Endothelial cell of umbilical vein (primary cell): ENCODE measurements around the gene NXF1. TPM values are rescaled to one million over a fixed set of nuclear protein-coding genes. Genes with fewer than 3 reads are reported as not detected.

ENCODE experiments used
- BruUV-seq: library from RNA; stranded (reverse); fragments of 400-500 nt; replicated peaks from 2 replicates; lab custom pipeline; 2021; lab: Mats Ljungman, UMichigan
- CTCF ChIA-PET: fragments of 300-600, 350-600 bp; sonication (Branson Sonifier 250); formaldehyde crosslinking; loops from one replicate; lab custom pipeline; 2021; ENCODE audit warnings: antibody characterized with exemption, inconsistent platforms; lab: Charles Lee
- POLR2A ChIA-PET: fragments of 300-600, 350-600 bp; sonication (Branson Sonifier 250); formaldehyde crosslinking; loops from one replicate; lab custom pipeline; 2021; ENCODE audit warnings: antibody characterized with exemption, inconsistent platforms; lab: Charles Lee
- DNase-seq: peaks from one replicate; pipeline ENCODE4 v3.0.0-alpha.2; 2011; ENCODE audit warnings: low read depth, low spot score
- FAIRE-seq: peaks from 2 replicates; lab custom pipeline; 2011; peaks lifted over from hg19 to GRCh38; lab: Jason Lieb, UNC
- H2AFZ ChIP-seq: 2 replicates; pipeline ENCODE4 v1.6.0; 2012; ENCODE audit warnings: low read depth, low read length, control low read depth, inconsistent platforms
- H3K27ac ChIP-seq: 2 replicates; pipeline ENCODE4 v1.5.1; 2011; ENCODE audit warnings: low read depth, mild to moderate bottlenecking, control low read depth, low read length, moderate library complexity; ENCODE audit not compliant: insufficient read depth
- H3K27me3 ChIP-seq, 2 experiments: 2 replicates each; pipeline versions ENCODE4 v1.6.0 to v1.6.1; 2011; ENCODE audit warnings: low read length in 2 of 2, mixed read lengths in 1 of 2; ENCODE audit not compliant: control insufficient read depth in 2 of 2, insufficient read depth in 2 of 2
- H3K36me3 ChIP-seq, 2 experiments: 2 replicates in 1 of 2; 3 replicates in 1 of 2; pipeline ENCODE4 v1.5.1; 2011; ENCODE audit warnings: low read length in 2 of 2, mild to moderate bottlenecking in 1 of 2, moderate library complexity in 1 of 2; ENCODE audit not compliant: control insufficient read depth in 2 of 2, insufficient read depth in 2 of 2; ENCODE audit errors: extremely low read depth in 1 of 2
- H3K4me1 ChIP-seq: 3 replicates; pipeline ENCODE4 v1.5.1; 2011; ENCODE audit warnings: mild to moderate bottlenecking, low read length; ENCODE audit not compliant: control insufficient read depth, insufficient read depth; ENCODE audit errors: extremely low read depth
- H3K4me2 ChIP-seq: 2 replicates; pipeline ENCODE4 v1.6.1; 2011; ENCODE audit warnings: low read length, control low read depth, mixed read lengths; ENCODE audit not compliant: insufficient read depth
- H3K4me3 ChIP-seq, 3 experiments: fragments of 200-600 bp in 1 of 3; sonication (generic), shearing (Covaris generic) in 1 of 3; replicated peaks in 1 of 3; 2 replicates each; pipeline ENCODE4 v1.5.1; 2011 to 2016; ENCODE audit warnings: control low read depth in 3 of 3, low read length in 3 of 3, mild to moderate bottlenecking in 2 of 3, inconsistent platforms in 1 of 3, low read depth in 1 of 3, moderate library complexity in 1 of 3; ENCODE audit not compliant: insufficient read depth in 1 of 3
- H3K79me2 ChIP-seq: 2 replicates; pipeline ENCODE4 v1.6.0; 2012; ENCODE audit warnings: low read length, inconsistent platforms; ENCODE audit not compliant: control insufficient read depth, insufficient read depth
- H3K9ac ChIP-seq: replicated peaks from 2 replicates; pipeline ENCODE3; 2011; ENCODE audit warnings: low read length, control low read depth; ENCODE audit not compliant: insufficient read depth; ENCODE audit errors: extremely low read depth
- H3K9me1 ChIP-seq: replicated peaks from 3 replicates; pipeline ENCODE4 v1.6.0; 2011; ENCODE audit warnings: mild to moderate bottlenecking, low read length; ENCODE audit not compliant: control insufficient read depth, insufficient read depth; ENCODE audit errors: extremely low read depth
- H3K9me3 ChIP-seq: replicated peaks from 2 replicates; pipeline ENCODE4 v1.5.1; 2012; ENCODE audit warnings: low read length, inconsistent platforms; ENCODE audit not compliant: control insufficient read depth, insufficient read depth
- H4K20me1 ChIP-seq: replicated peaks from 2 replicates; pipeline ENCODE3; 2011; ENCODE audit warnings: mild to moderate bottlenecking, low read length; ENCODE audit not compliant: control insufficient read depth, insufficient read depth; ENCODE audit errors: extremely low read depth
- FOS ChIP-seq: IDR thresholded peaks from 2 replicates; pipeline ENCODE4 v1.6.1; 2011; ENCODE audit warnings: mild to moderate bottlenecking, low read length, moderate library complexity, borderline replicate concordance; ENCODE audit not compliant: insufficient read depth
- GATA2 ChIP-seq: IDR thresholded peaks from 2 replicates; pipeline ENCODE4 v1.7.0; 2011; ENCODE audit warnings: low read depth, mild to moderate bottlenecking, moderate library complexity, mixed read lengths, low read length; ENCODE audit not compliant: insufficient read length, insufficient read depth
- JUN ChIP-seq: IDR thresholded peaks from 2 replicates; pipeline ENCODE4 v1.6.1; 2011; ENCODE audit warnings: borderline replicate concordance, low read depth; ENCODE audit not compliant: insufficient read length, insufficient read depth
- MYC ChIP-seq: IDR thresholded peaks from one replicate; pipeline ENCODE4 v1.6.1; 2011; ENCODE audit warnings: mild to moderate bottlenecking, low read depth, low read length
- POLR2A ChIP-seq: IDR thresholded peaks from 2 replicates; pipeline ENCODE4 v1.6.1; 2012; ENCODE audit warnings: low read depth, mild to moderate bottlenecking, control low read depth, low read length
- POLR2AphosphoS5 ChIP-seq: IDR thresholded peaks from 2 replicates; pipeline ENCODE4 v1.6.1; 2012; ENCODE audit warnings: low read depth, mild to moderate bottlenecking, control low read depth, low read length, moderate library complexity; ENCODE audit not compliant: insufficient read depth
- dilution Hi-C: fragments of 300-500 bp; cut with MboI; formaldehyde crosslinking; loops from one replicate; pipeline ENCODE4 v1.15.0; 2019; ENCODE audit warnings: low sequenced_read_pairs; ENCODE audit not compliant: extremely low pct_ligation_motif_present
- intact Hi-C: fragments of 100-400 bp; cut with micrococcal nuclease; formaldehyde crosslinking; loops from one replicate; pipeline ENCODE4 v1.10.0; 2022
- polyA plus RNA-seq, 4 experiments: library from polyadenylated mRNA; depleted of rRNA in 3 of 4; stranded (reverse) in 3 of 4; unstranded in 1 of 4; fragments of >200 nt; gene quantifications; 2 replicates each; pipeline versions ENCODE4 v1.2.1 to v1.2.3, GENCODE V29; 2011 to 2012; ENCODE audit warnings: missing spikeins in 1 of 4
- total RNA-seq: library from RNA; stranded (reverse); gene quantifications from 2 replicates; pipeline ENCODE4 v1.2.3, GENCODE V29; 2021
- TF ChIP-seq, protein P1 (sequence below): IDR thresholded peaks from 2 replicates; pipeline ENCODE4 v1.6.1; 2011; ENCODE audit not compliant: insufficient read depth, insufficient read length
- TF ChIP-seq, protein P2 (sequence below), 2 donors: IDR thresholded peaks; 1 replicate in 1 of 2; 2 replicates in 1 of 2; pipeline ENCODE4 v1.5.1; 2011; ENCODE audit warnings: low read length in 2 of 2, mild to moderate bottlenecking in 2 of 2, moderate library complexity in 2 of 2, control low read depth in 1 of 2, inconsistent platforms in 1 of 2, low read depth in 1 of 2; ENCODE audit not compliant: insufficient read depth in 1 of 2; ENCODE audit errors: extremely low read depth in 1 of 2

The NXF1 gene
- total and polyA plus RNA-seq, 2 donors (not counting 3 experiments of a cell fraction or from before 2014, with no cell fraction given), result 74.4 to 101 TPM

DNA sequence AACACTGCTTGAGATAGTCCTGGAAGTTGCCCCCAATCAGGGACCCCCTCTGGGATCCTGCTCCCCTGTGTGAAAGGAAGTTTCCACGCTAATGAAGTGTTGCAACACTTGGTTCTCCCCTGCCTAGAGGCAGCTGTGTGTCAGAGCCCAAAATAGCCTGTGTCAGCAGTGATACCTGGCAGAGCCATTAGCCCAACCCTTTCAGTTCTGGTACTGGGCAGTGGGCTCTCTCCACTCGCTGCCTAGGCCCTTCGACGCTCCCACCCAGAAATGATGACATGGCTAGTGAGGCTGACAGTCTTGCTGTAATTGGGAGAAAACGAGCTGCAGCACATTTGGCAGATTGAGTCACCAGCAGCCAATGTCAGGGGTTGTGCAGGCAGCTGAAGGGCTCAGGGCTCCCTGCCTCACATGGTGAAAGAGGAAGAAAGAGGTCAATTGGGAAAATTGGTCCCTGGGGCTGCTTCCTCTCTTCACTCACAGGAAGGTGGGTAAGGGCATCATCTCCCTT lies 1.4 kb upstream of the NXF1 start:
- intact Hi-C loops, result no loop called here
- Histone ChIP-seq H2AFZ (no peak overlapping the region), H3K4me2 (no peak overlapping the region), H4K20me1 (no peaks in the 10 kb centered on the region), H3K9me1 (no peaks in the 10 kb centered on the region), H3K9ac (no peak overlapping the region), H3K4me1 (peaks cover 22% of the 10 kb centered on the region), H3K4me3 (no peak overlapping the region), H3K9me3 (no peaks in the 10 kb centered on the region), H3K79me2 (peaks cover 22% of the 10 kb centered on the region), H3K27ac (no peak overlapping the region), H3K36me3 (peaks cover 7 to 9% of the 10 kb centered on the region in 2 experiments), H3K27me3 (no peaks in the 10 kb centered on the region)
- DNase-seq (no peak), FAIRE-seq (no peak)
- ChIA-PET POLR2A (interaction anchor here (1.2 to 3.7 kb wide), 2 partner anchors 10 to 34 kb away, joined by 7 to 24 read pairs; no protein-coding TSS in a partner anchor), CTCF (interaction anchor here (0.6 to 3.2 kb wide), 5 partner anchors 18 to 412 kb away, joined by 3 to 25 read pairs (median 4); partner anchors contain the start of genes SLC3A2 and TMEM179B)
- TF ChIP-seq MYC (no peak), POLR2A (no peak), GATA2 (no peak), POLR2AphosphoS5 (no peak), FOS (no peak), JUN (no peak)
- TF ChIP-seq, protein P1, sequence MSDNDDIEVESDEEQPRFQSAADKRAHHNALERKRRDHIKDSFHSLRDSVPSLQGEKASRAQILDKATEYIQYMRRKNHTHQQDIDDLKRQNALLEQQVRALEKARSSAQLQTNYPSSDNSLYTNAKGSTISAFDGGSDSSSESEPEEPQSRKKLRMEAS, result no peak
- TF ChIP-seq, protein P2, sequence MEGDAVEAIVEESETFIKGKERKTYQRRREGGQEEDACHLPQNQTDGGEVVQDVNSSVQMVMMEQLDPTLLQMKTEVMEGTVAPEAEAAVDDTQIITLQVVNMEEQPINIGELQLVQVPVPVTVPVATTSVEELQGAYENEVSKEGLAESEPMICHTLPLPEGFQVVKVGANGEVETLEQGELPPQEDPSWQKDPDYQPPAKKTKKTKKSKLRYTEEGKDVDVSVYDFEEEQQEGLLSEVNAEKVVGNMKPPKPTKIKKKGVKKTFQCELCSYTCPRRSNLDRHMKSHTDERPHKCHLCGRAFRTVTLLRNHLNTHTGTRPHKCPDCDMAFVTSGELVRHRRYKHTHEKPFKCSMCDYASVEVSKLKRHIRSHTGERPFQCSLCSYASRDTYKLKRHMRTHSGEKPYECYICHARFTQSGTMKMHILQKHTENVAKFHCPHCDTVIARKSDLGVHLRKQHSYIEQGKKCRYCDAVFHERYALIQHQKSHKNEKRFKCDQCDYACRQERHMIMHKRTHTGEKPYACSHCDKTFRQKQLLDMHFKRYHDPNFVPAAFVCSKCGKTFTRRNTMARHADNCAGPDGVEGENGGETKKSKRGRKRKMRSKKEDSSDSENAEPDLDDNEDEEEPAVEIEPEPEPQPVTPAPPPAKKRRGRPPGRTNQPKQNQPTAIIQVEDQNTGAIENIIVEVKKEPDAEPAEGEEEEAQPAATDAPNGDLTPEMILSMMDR (IDR thresholded peaks at IDR 0.05; ENCODE audit: extremely low read depth in 1 of 2, insufficient read depth in 1 of 2, low read depth in 1 of 2, low read length in 2 of 2), result no peak
- dilution Hi-C loops, result no loop called here
- no TSS peak for BruUV-seq
